ENCODE results near the gene PASD1. TPM values are rescaled to one million over a fixed set of nuclear protein-coding genes. Genes with fewer than 3 reads are reported as not detected.

PASD1 gene
- polyA plus RNA-seq, 3 donors: not detected

GRCh38 chrX:151701071-151701470 is 137.6 kb downstream of the PASD1 start:
- no peak for DNase-seq (ENCODE audit: low read depth in 3 of 3, low spot score in 2 of 3)

- no peak for DNase-seq (ENCODE audit: low read depth in 3 of 3, low spot score in 2 of 3)
Observed at GRCh38 chrX:151701531-151701930, 138.1 kb downstream of the PASD1 start.

- no peak for DNase-seq (ENCODE audit: low read depth in 3 of 3, low spot score in 2 of 3)
Observed at GRCh38 chrX:151702026-151702714, 138.7 kb downstream of the PASD1 start.

GRCh38 chrX:151702741-151703340 is 139.4 kb downstream of the PASD1 start:
- DNase-seq (ENCODE audit: low read depth in 3 of 3, low spot score in 2 of 3): no peak

GRCh38 chrX:151703487-151703886 is 140.0 kb downstream of the PASD1 start:
- no peak for DNase-seq (ENCODE audit: low read depth in 3 of 3, low spot score in 2 of 3)

GRCh38 chrX:151704041-151704663 is 140.7 kb downstream of the PASD1 start:
- no peak for DNase-seq (ENCODE audit: low read depth in 3 of 3, low spot score in 2 of 3)

GRCh38 chrX:151708821-151709220 is 145.3 kb downstream of the PASD1 start:
- no peak for DNase-seq (ENCODE audit: low read depth in 3 of 3, low spot score in 2 of 3)

GRCh38 chrX:151710457-151710856 is 147.0 kb downstream of the PASD1 start:
- DNase-seq (ENCODE audit: low read depth in 3 of 3, low spot score in 2 of 3): no peak

- DNase-seq (ENCODE audit: low read depth in 3 of 3, low spot score in 2 of 3): no peak
Observed at GRCh38 chrX:151711154-151711553, 147.7 kb downstream of the PASD1 start.

GRCh38 chrX:151711787-151712186 is 148.3 kb downstream of the PASD1 start:
- no peak for DNase-seq (ENCODE audit: low read depth in 3 of 3, low spot score in 2 of 3)

GRCh38 chrX:151712253-151712652 is 148.8 kb downstream of the PASD1 start:
- DNase-seq (ENCODE audit: low read depth in 3 of 3, low spot score in 2 of 3): no peak

GRCh38 chrX:151713849-151714248 is 150.4 kb downstream of the PASD1 start:
- no peak for DNase-seq (ENCODE audit: low read depth in 3 of 3, low spot score in 2 of 3)

GRCh38 chrX:151714362-151714761 is 150.9 kb downstream of the PASD1 start:
- no peak for DNase-seq (ENCODE audit: low read depth in 3 of 3, low spot score in 2 of 3)

GRCh38 chrX:151715752-151716151 is 152.3 kb downstream of the PASD1 start, which contains the start of gene FATE1:
FATE1 (plus strand) TSS chrX:151716035; CDS start chrX:151716120, 85 bp downstream.
- DNase-seq (ENCODE audit: low read depth in 3 of 3, low spot score in 2 of 3): no peak

- no peak for DNase-seq (ENCODE audit: low read depth in 3 of 3, low spot score in 2 of 3)
Observed at GRCh38 chrX:151722241-151722846, 158.9 kb downstream of the PASD1 start.

- no peak for DNase-seq (ENCODE audit: low read depth in 3 of 3, low spot score in 2 of 3)
Observed at GRCh38 chrX:151723156-151723760, 159.8 kb downstream of the PASD1 start.

- DNase-seq (ENCODE audit: low read depth in 3 of 3, low spot score in 2 of 3): no peak
Observed at GRCh38 chrX:151724563-151725337, 161.3 kb downstream of the PASD1 start.

GRCh38 chrX:151725338-151725614 is 161.8 kb downstream of the PASD1 start:
- no peak for DNase-seq (ENCODE audit: low read depth in 3 of 3, low spot score in 2 of 3)
